Lower lobe of right lung (tissue), 2 donors: ENCODE data around the gene CYYR1. TPM values are rescaled to one million over a fixed set of nuclear protein-coding genes. Genes with fewer than 3 reads are reported as not detected.

Source experiments
- ATAC-seq, 2 donors: fragments of 200-7000 bp; cut with Tn5 transposase; one replicate each; pipeline ENCODE4 v1.9.1; 2020 to 2022; ENCODE audit warnings: mild to moderate bottlenecking in 2 of 2, moderate library complexity in 2 of 2
- DNase-seq: peaks from one replicate; pipeline ENCODE4 v3.0.0-alpha.2; 2020
- H3K27ac ChIP-seq: fragments of 200-600 bp; one replicate; pipeline ENCODE4 v1.8.0; 2022
- H3K27me3 ChIP-seq: fragments of 200-600 bp; one replicate; pipeline ENCODE4 v1.8.0; 2022; ENCODE audit warnings: low read depth
- H3K36me3 ChIP-seq: fragments of 200-600 bp; one replicate; pipeline ENCODE4 v1.8.0; 2022; ENCODE audit warnings: mild to moderate bottlenecking
- H3K4me1 ChIP-seq: fragments of 200-600 bp; one replicate; pipeline ENCODE4 v1.8.0; 2022
- H3K4me3 ChIP-seq: fragments of 200-600 bp; one replicate; pipeline ENCODE4 v1.8.0; 2022; ENCODE audit warnings: mild to moderate bottlenecking
- H3K9me3 ChIP-seq: fragments of 200-600 bp; one replicate; pipeline ENCODE4 v1.8.0; 2022
- CTCF ChIP-seq: fragments of 200-600 bp; IDR thresholded peaks from one replicate; pipeline ENCODE4 v1.8.0; 2022; ENCODE audit warnings: antibody characterized with exemption, mild to moderate bottlenecking
- intact Hi-C: fragments of 100-400 bp; cut with DNase I; formaldehyde crosslinking; loops from one replicate; pipeline ENCODE4 v1.11.0; 2022
- total RNA-seq: library from RNA; stranded (reverse); fragmentation: NEBNext Ultra II Directional; extraction: Animal tissue kit (Norgen Biotek cat#: 25700); gene quantifications from one replicate; pipeline ENCODE4 v1.2.1, GENCODE V29; 2021
- donor health status: DM: no; HTN: yes; CAD: no; lungs with severe emphysema.

Gene CYYR1
- total RNA-seq, 1 donor from 2014 or later: 28.1 TPM

GRCh38 chr21:26443291-26443690 is 129.8 kb downstream of the CYYR1 start:
- no peak for ATAC-seq

GRCh38 chr21:26441149-26441548 is 131.9 kb downstream of the CYYR1 start:
- intact Hi-C loops: no loop called here
- Histone ChIP-seq H3K4me3 (no peak overlapping the region), H3K9me3 (no peaks in the 10 kb centered on the region), H3K4me1 (no peaks in the 10 kb centered on the region), H3K27ac (no peak overlapping the region), H3K36me3 (no peaks in the 10 kb centered on the region), H3K27me3 (no peaks in the 10 kb centered on the region)
- ATAC-seq (no peak), DNase-seq (no peak)
- TF ChIP-seq CTCF: no peak

More at GRCh38 chr21:26443291-26443690, 129.8 kb downstream of the CYYR1 start:
- H3K4me3 ChIP-seq: no peak overlapping the region
- H3K27me3 ChIP-seq: no peaks in the 10 kb centered on the region
- H3K27ac ChIP-seq: no peak overlapping the region
- no peaks in the 10 kb centered on the region for H3K4me1 ChIP-seq
- no peak for DNase-seq
- H3K9me3 ChIP-seq: no peaks in the 10 kb centered on the region
- intact Hi-C loops: no loop called here
- no peak for TF ChIP-seq CTCF
- no peaks in the 10 kb centered on the region for H3K36me3 ChIP-seq

GRCh38 chr21:26438976-26439375 is 134.1 kb downstream of the CYYR1 start:
- H3K9me3 ChIP-seq: no peaks in the 10 kb centered on the region
- intact Hi-C loops: no loop called here
- no peak for ATAC-seq
- no peaks in the 10 kb centered on the region for H3K27me3 ChIP-seq
- H3K4me3 ChIP-seq: no peak overlapping the region
- TF ChIP-seq CTCF: no peak
- H3K36me3 ChIP-seq: no peaks in the 10 kb centered on the region
- no peaks in the 10 kb centered on the region for H3K4me1 ChIP-seq
- DNase-seq: no peak
- H3K27ac ChIP-seq: no peak overlapping the region

GRCh38 chr21:26437326-26438009 is 135.6 kb downstream of the CYYR1 start:
- Histone ChIP-seq H3K27me3 (no peaks in the 10 kb centered on the region), H3K9me3 (no peaks in the 10 kb centered on the region), H3K27ac (no peak overlapping the region), H3K4me1 (no peaks in the 10 kb centered on the region), H3K4me3 (no peak overlapping the region), H3K36me3 (no peaks in the 10 kb centered on the region)
- no peak for DNase-seq
- intact Hi-C loops: no loop called here
- ATAC-seq: no peak
- TF ChIP-seq CTCF: no peak

- Histone ChIP-seq H3K36me3 (no peaks in the 10 kb centered on the region), H3K4me1 (no peaks in the 10 kb centered on the region), H3K4me3 (no peak overlapping the region), H3K27me3 (no peaks in the 10 kb centered on the region), H3K27ac (no peak overlapping the region), H3K9me3 (no peaks in the 10 kb centered on the region)
- intact Hi-C loops: no loop called here
- no peak for ATAC-seq
- DNase-seq: no peak
- no peak for TF ChIP-seq CTCF
Observed at GRCh38 chr21:26433386-26433785, 139.7 kb downstream of the CYYR1 start.
